RWPE2 (cell line): ENCODE data around the gene CNTN4.

Experiments
- ATAC-seq: fragments of 200-7000 bp; cut with Tn5 transposase; 3 replicates; pipeline ENCODE4 v1.9.1; 2021; ENCODE audit warnings: low read depth
- DNase-seq: peaks from one replicate; pipeline ENCODE4 v3.0.0-alpha.2; 2020; ENCODE audit warnings: low spot score
- H3K27ac ChIP-seq: fragments of 450-650 bp; 2 replicates; pipeline ENCODE4 v1.5.1; 2017; ENCODE audit warnings: mild to moderate bottlenecking; ENCODE audit not compliant: poor library complexity, severe bottlenecking
- H3K27me3 ChIP-seq: fragments of 250-450 bp; sonication (Bioruptor Pico); 2 replicates; pipeline ENCODE4 v1.5.1; 2021; ENCODE audit warnings: mild to moderate bottlenecking, moderate library complexity; ENCODE audit not compliant: insufficient read depth, poor library complexity, severe bottlenecking
- H3K36me3 ChIP-seq: fragments of 250-450 bp; sonication (Bioruptor Pico); 2 replicates; pipeline ENCODE4 v1.5.1; 2020; ENCODE audit warnings: low read depth, mild to moderate bottlenecking, moderate library complexity
- H3K4me1 ChIP-seq: fragments of 250-450 bp; sonication (Bioruptor Pico); 2 replicates; pipeline ENCODE4 v1.5.1; 2021; ENCODE audit warnings: mild to moderate bottlenecking, moderate library complexity; ENCODE audit not compliant: insufficient read depth, poor library complexity, severe bottlenecking
- H3K4me3 ChIP-seq: fragments of 250-450 bp; sonication (Bioruptor Pico); 2 replicates; pipeline ENCODE4 v1.5.1; 2021; ENCODE audit warnings: mild to moderate bottlenecking, moderate library complexity; ENCODE audit not compliant: severe bottlenecking
- H3K9me3 ChIP-seq: fragments of 250-450 bp; sonication (Bioruptor Pico); 2 replicates; pipeline ENCODE4 v1.5.1; 2021; ENCODE audit warnings: mild to moderate bottlenecking, moderate library complexity; ENCODE audit not compliant: severe bottlenecking
- TF ChIP-seq, protein P1 (sequence below): fragments of 450-650 bp; IDR thresholded peaks from one replicate; pipeline ENCODE4 v1.5.1; 2017; ENCODE audit warnings: mild to moderate bottlenecking, moderate library complexity; ENCODE audit not compliant: poor library complexity, severe bottlenecking

The CNTN4 gene

DNA sequence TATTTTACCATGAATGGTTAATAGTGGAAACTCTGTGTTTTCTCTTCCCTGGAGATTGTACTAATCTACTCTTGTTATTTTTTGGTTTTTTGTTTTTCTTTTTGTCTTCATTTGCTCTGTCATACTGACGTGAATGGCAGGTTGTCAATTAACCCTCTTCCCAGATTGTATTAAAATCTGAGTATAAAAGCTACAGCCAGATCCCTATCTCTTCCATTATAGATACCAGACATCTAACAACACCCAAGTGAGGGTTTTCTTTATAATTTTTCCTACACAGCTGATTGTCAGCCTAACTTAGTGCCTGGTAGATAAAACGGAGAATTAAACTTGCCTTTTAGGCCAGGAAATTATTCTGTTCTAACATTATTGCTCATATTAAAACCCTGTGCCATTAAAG is 848.9 kb downstream of the CNTN4 start:
- ATAC-seq (no peak), DNase-seq (no peak)
- Histone ChIP-seq H3K4me1 (no peaks in the 10 kb centered on the region), H3K27ac (no peak overlapping the region), H3K36me3 (no peaks in the 10 kb centered on the region), H3K4me3 (no peak overlapping the region), H3K9me3 (no peaks in the 10 kb centered on the region), H3K27me3 (no peaks in the 10 kb centered on the region)
- TF ChIP-seq, protein P1, sequence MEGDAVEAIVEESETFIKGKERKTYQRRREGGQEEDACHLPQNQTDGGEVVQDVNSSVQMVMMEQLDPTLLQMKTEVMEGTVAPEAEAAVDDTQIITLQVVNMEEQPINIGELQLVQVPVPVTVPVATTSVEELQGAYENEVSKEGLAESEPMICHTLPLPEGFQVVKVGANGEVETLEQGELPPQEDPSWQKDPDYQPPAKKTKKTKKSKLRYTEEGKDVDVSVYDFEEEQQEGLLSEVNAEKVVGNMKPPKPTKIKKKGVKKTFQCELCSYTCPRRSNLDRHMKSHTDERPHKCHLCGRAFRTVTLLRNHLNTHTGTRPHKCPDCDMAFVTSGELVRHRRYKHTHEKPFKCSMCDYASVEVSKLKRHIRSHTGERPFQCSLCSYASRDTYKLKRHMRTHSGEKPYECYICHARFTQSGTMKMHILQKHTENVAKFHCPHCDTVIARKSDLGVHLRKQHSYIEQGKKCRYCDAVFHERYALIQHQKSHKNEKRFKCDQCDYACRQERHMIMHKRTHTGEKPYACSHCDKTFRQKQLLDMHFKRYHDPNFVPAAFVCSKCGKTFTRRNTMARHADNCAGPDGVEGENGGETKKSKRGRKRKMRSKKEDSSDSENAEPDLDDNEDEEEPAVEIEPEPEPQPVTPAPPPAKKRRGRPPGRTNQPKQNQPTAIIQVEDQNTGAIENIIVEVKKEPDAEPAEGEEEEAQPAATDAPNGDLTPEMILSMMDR, result no peak

GRCh38 chr3:2948882-2949281 is 850.2 kb downstream of the CNTN4 start:
- Histone ChIP-seq H3K27me3 (no peaks in the 10 kb centered on the region), H3K36me3 (no peaks in the 10 kb centered on the region), H3K9me3 (no peaks in the 10 kb centered on the region), H3K4me1 (no peaks in the 10 kb centered on the region), H3K4me3 (no peak overlapping the region), H3K27ac (no peak overlapping the region)
- TF ChIP-seq, protein P1, result no peak
- no peak for DNase-seq
- ATAC-seq, result no peak

DNA sequence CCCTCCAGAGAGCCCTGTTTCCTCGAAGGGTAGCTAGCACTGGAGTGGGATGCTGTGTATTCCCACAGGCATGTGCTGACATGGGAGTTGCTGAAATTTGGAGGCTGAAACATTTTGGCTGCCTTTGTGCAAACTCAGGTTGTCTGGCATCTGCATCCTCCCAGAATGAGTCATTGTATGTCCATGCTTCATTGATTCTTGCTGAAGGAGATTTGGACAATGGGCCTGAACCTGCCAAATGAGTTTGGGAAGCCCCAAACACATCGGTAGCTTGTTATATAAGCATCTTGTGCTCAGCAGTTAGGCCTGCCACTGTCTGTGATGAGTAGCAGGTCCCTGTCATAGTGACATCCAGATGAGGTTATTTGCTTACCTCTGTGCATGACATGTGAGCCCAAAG is 851.5 kb downstream of the CNTN4 start:
- H3K36me3 ChIP-seq, result no peaks in the 10 kb centered on the region
- no peaks in the 10 kb centered on the region for H3K9me3 ChIP-seq
- H3K27ac ChIP-seq, result no peak overlapping the region
- TF ChIP-seq, protein P1, result no peak
- no peaks in the 10 kb centered on the region for H3K4me1 ChIP-seq
- no peak overlapping the region for H3K4me3 ChIP-seq
- H3K27me3 ChIP-seq, result no peaks in the 10 kb centered on the region
- ATAC-seq (no peak), DNase-seq (no peak)

- Histone ChIP-seq H3K27me3 (no peaks in the 10 kb centered on the region), H3K4me1 (no peaks in the 10 kb centered on the region), H3K27ac (no peak overlapping the region), H3K9me3 (no peaks in the 10 kb centered on the region), H3K36me3 (no peaks in the 10 kb centered on the region), H3K4me3 (no peak overlapping the region)
- ATAC-seq (no peak), DNase-seq (no peak)
- TF ChIP-seq, protein P1, result no peak
Observed at GRCh38 chr3:2957115-2957514, 858.4 kb downstream of the CNTN4 start.

DNA sequence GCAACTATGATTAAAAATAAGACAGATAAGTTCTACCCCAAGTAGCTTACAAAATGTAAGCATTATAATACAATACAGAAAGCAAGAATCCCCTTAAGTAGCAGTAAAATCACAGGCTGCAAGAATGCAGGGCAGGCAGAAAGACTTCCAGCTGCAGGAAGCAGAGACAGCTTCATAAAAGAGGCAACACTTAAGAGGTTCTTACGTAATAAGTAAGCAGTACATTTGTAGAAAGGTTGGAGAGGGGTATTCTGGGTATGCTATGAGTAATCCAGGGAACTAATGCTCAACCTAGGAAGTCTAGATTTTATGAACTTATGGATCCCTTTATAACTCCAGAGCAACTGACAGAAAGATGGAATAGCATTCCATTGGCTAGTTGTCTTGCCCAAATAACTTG is 859.9 kb downstream of the CNTN4 start:
- no peaks in the 10 kb centered on the region for H3K4me1 ChIP-seq
- ATAC-seq, result no peak
- H3K36me3 ChIP-seq, result no peaks in the 10 kb centered on the region
- H3K27me3 ChIP-seq, result no peaks in the 10 kb centered on the region
- TF ChIP-seq, protein P1, result no peak
- H3K9me3 ChIP-seq, result no peaks in the 10 kb centered on the region
- no peak overlapping the region for H3K27ac ChIP-seq
- H3K4me3 ChIP-seq, result no peak overlapping the region
- DNase-seq, result no peak
